Lower leg skin (tissue), 3 donors: ENCODE data around the gene BTN3A1.

Source experiments
- POLR2A ChIP-seq, 2 donors: fragments of 450-650 bp; IDR thresholded peaks; one replicate each; pipeline ENCODE4 v1.6.1; 2016 to 2017; ENCODE audit warnings: antibody characterized with exemption in 2 of 2, mild to moderate bottlenecking in 1 of 2, moderate library complexity in 1 of 2
- TF ChIP-seq, protein P1 (sequence below), 3 donors: fragments of 450-650 bp; IDR thresholded peaks; one replicate each; pipeline ENCODE4 v1.5.1; 2016; ENCODE audit warnings: antibody characterized with exemption in 3 of 3, mild to moderate bottlenecking in 3 of 3, moderate library complexity in 2 of 3

DNA sequence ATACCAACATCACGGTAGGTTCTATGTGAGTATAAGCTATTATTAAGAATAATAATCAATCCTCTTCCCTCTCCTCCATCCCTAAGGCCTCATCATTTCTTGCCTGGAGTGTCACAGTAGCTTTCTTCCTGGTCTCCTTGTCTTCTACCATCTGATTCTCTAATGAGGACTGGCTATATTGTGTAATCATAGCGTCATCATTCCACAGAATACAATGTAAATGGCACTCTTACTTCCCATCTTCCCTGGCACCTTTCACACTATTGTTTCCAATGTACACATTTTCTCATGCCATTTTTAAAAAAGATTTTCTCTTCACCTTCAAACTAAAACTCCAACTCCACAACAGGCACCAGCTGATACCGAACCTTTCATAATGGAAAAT, 39.2 kb upstream of the BTN3A1 start:
- TF ChIP-seq, protein P1, sequence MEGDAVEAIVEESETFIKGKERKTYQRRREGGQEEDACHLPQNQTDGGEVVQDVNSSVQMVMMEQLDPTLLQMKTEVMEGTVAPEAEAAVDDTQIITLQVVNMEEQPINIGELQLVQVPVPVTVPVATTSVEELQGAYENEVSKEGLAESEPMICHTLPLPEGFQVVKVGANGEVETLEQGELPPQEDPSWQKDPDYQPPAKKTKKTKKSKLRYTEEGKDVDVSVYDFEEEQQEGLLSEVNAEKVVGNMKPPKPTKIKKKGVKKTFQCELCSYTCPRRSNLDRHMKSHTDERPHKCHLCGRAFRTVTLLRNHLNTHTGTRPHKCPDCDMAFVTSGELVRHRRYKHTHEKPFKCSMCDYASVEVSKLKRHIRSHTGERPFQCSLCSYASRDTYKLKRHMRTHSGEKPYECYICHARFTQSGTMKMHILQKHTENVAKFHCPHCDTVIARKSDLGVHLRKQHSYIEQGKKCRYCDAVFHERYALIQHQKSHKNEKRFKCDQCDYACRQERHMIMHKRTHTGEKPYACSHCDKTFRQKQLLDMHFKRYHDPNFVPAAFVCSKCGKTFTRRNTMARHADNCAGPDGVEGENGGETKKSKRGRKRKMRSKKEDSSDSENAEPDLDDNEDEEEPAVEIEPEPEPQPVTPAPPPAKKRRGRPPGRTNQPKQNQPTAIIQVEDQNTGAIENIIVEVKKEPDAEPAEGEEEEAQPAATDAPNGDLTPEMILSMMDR (IDR thresholded peaks at IDR 0.05) = no peak
- TF ChIP-seq POLR2A (IDR thresholded peaks at IDR 0.05) = no peak
